HepG2 (cell line): ENCODE measurements around the gene KDM4F. TPM values are rescaled to one million over a fixed set of nuclear protein-coding genes. Genes with fewer than 3 reads are reported as not detected.

Source experiments
- ATAC-seq: fragments of 200-7000 bp; cut with Tn5 transposase; 3 replicates; pipeline ENCODE4 v1.9.1; 2020; ENCODE audit warnings: mild to moderate bottlenecking, moderate library complexity
- BruUV-seq: library from RNA; stranded (reverse); fragments of 400-500 nt; replicated peaks from 2 replicates; lab custom pipeline; 2021; lab: Mats Ljungman, UMichigan
- CTCF ChIA-PET: fragments of 300-600 bp; formaldehyde crosslinking; extraction: SDS; loops from one replicate; lab custom pipeline; 2021; ENCODE audit warnings: low total read pairs, inconsistent platforms, low intra/inter-chr PET ratio; lab: Yijun Ruan, JAX
- POLR2A ChIA-PET: fragments of 350-600 bp; sonication (Branson Sonifier 250); formaldehyde crosslinking; loops from one replicate; lab custom pipeline; 2020; ENCODE audit warnings: antibody characterized with exemption, inconsistent platforms; lab: Yijun Ruan, JAX
- DNase-seq: peaks from one replicate; pipeline ENCODE4 v3.0.0-alpha.2; 2015; ENCODE audit warnings: low spot score
- FAIRE-seq: peaks from 3 replicates; lab custom pipeline; 2011; peaks lifted over from hg19 to GRCh38; lab: Jason Lieb, UNC
- H2AFZ ChIP-seq: one replicate; pipeline ENCODE4 v1.6.1; 2011; ENCODE audit warnings: low read length, inconsistent platforms
- H3K27ac ChIP-seq: fragments of 300-600 bp; 3 replicates; pipeline ENCODE4 v1.8.0; 2011; ENCODE audit warnings: mixed run types, mild to moderate bottlenecking, mixed read lengths, low read length, inconsistent platforms; ENCODE audit not compliant: insufficient read depth; ENCODE audit errors: extremely low read length
- H3K27me3 ChIP-seq, 2 experiments: fragments of 200-600 bp in 1 of 2; 2 replicates in 1 of 2; 3 replicates in 1 of 2; pipeline versions ENCODE4 v1.6.0 to v1.8.0; 2011; ENCODE audit warnings: low read length in 2 of 2, mild to moderate bottlenecking in 2 of 2, moderate library complexity in 2 of 2, inconsistent platforms in 1 of 2; ENCODE audit not compliant: insufficient read depth in 2 of 2, control insufficient read depth in 1 of 2
- H3K36me3 ChIP-seq, 2 experiments: fragments of 200-600 bp in 1 of 2; replicated peaks in 1 of 2; 2 replicates in 1 of 2; 3 replicates in 1 of 2; pipeline versions ENCODE4 v1.5.1 to v1.8.0; 2011; ENCODE audit warnings: low read length in 2 of 2, inconsistent platforms in 1 of 2; ENCODE audit not compliant: insufficient read depth in 2 of 2, control insufficient read depth in 1 of 2
- H3K4me1 ChIP-seq: 2 replicates; pipeline ENCODE4 v1.5.1; 2012; ENCODE audit warnings: low read length, inconsistent platforms; ENCODE audit not compliant: insufficient read depth
- H3K4me2 ChIP-seq: 2 replicates; pipeline ENCODE4 v1.6.0; 2011; ENCODE audit warnings: low read depth, low read length, inconsistent platforms
- H3K4me3 ChIP-seq, 3 experiments: fragments of 200-600 bp in 1 of 3; sonication (generic), shearing (Covaris generic) in 1 of 3; replicated peaks in 1 of 3; 2 replicates each; pipeline ENCODE4 v1.5.1; 2011 to 2016; ENCODE audit warnings: low read length in 3 of 3, inconsistent platforms in 2 of 3, low read depth in 2 of 3, mild to moderate bottlenecking in 2 of 3, control low read depth in 1 of 3, mixed read lengths in 1 of 3; ENCODE audit not compliant: insufficient read depth in 1 of 3
- H3K79me2 ChIP-seq: one replicate; pipeline ENCODE4 v1.6.1; 2011; ENCODE audit warnings: low read length, inconsistent platforms; ENCODE audit not compliant: insufficient read depth
- H3K9ac ChIP-seq: 2 replicates; pipeline ENCODE4 v1.6.0; 2011; ENCODE audit warnings: mild to moderate bottlenecking, low read depth, low read length, inconsistent platforms; ENCODE audit not compliant: insufficient read depth
- H3K9me3 ChIP-seq: 2 replicates; pipeline ENCODE4 v1.5.1; 2012; ENCODE audit warnings: mild to moderate bottlenecking, low read length
- H4K20me1 ChIP-seq: 2 replicates; pipeline ENCODE4 v1.6.0; 2011; ENCODE audit warnings: inconsistent platforms, mild to moderate bottlenecking, low read length, moderate library complexity; ENCODE audit not compliant: insufficient read depth
- CEBPB ChIP-seq: IDR thresholded peaks from 2 replicates; pipeline ENCODE4 v1.6.1; 2011; ENCODE audit warnings: low read depth, low read length, improper control_type of control experiment, borderline replicate concordance
- CHD2 ChIP-seq: IDR thresholded peaks from 2 replicates; pipeline ENCODE4 v1.6.1; 2011; ENCODE audit warnings: low read depth, low read length, improper control_type of control experiment
- CTCF ChIP-seq: sonication (generic); formaldehyde crosslinking; IDR thresholded peaks from 2 replicates; pipeline ENCODE4 v1.5.0; 2020; ENCODE audit warnings: mild to moderate bottlenecking, missing genetic modification reagents, moderate library complexity
- FOSL2 ChIP-seq: sonication (generic); formaldehyde crosslinking; IDR thresholded peaks from 2 replicates; pipeline ENCODE4 v1.4.0; 2020; ENCODE audit warnings: missing genetic modification reagents
- HDAC1 ChIP-seq: sonication (generic); formaldehyde crosslinking; IDR thresholded peaks from 2 replicates; pipeline ENCODE4 v1.5.1; 2020; ENCODE audit warnings: mild to moderate bottlenecking, missing genetic modification reagents
- MTF1 ChIP-seq: sonication (generic); formaldehyde crosslinking; IDR thresholded peaks from 2 replicates; pipeline ENCODE4 v1.5.0; 2020; ENCODE audit warnings: missing genetic modification reagents
- RFXANK ChIP-seq: IDR thresholded peaks from 2 replicates; pipeline ENCODE4 v1.6.1; 2016
- SMARCC2 ChIP-seq: fragments of 450-650 bp; IDR thresholded peaks from 2 replicates; pipeline ENCODE4 v1.6.1; 2017; ENCODE audit warnings: antibody characterized with exemption, mild to moderate bottlenecking
- USF2 ChIP-seq, 2 experiments: sonication (generic) in 1 of 2; formaldehyde crosslinking in 1 of 2; IDR thresholded peaks; 2 replicates each; pipeline versions ENCODE4 v1.5.1 to v1.6.1; 2011 to 2020; ENCODE audit warnings: borderline replicate concordance in 1 of 2, low read depth in 1 of 2, low read length in 1 of 2, mild to moderate bottlenecking in 1 of 2, missing genetic modification reagents in 1 of 2, moderate library complexity in 1 of 2
- ZBTB20 ChIP-seq: sonication (generic); formaldehyde crosslinking; IDR thresholded peaks from 2 replicates; pipeline ENCODE4 v1.8.1; 2023; ENCODE audit warnings: missing genetic modification reagents, low read depth, mild to moderate bottlenecking, borderline replicate concordance
- ZNF652 ChIP-seq: IDR thresholded peaks from 2 replicates; pipeline ENCODE4 v1.6.1; 2016; ENCODE audit warnings: low read depth, borderline replicate concordance
- ZNF710 ChIP-seq: sonication (generic); formaldehyde crosslinking; IDR thresholded peaks from 2 replicates; pipeline ENCODE4 v1.5.0; 2020; ENCODE audit warnings: mild to moderate bottlenecking, missing genetic modification reagents, borderline replicate concordance
- ZNF780A ChIP-seq: sonication (generic); formaldehyde crosslinking; IDR thresholded peaks from 2 replicates; pipeline ENCODE4 v1.8.0; 2022; ENCODE audit warnings: mild to moderate bottlenecking, missing genetic modification reagents, moderate library complexity
- ZNF788 ChIP-seq: sonication (generic); formaldehyde crosslinking; IDR thresholded peaks from 2 replicates; pipeline ENCODE4 v1.5.0; 2020; ENCODE audit warnings: mild to moderate bottlenecking, missing genetic modification reagents, borderline replicate concordance
- ZSCAN12 ChIP-seq: sonication (generic); formaldehyde crosslinking; IDR thresholded peaks from 2 replicates; pipeline ENCODE4 v1.9.0; 2021; ENCODE audit warnings: mild to moderate bottlenecking, missing genetic modification reagents
- WGBS: methylation state at CpG from one replicate; pipeline ENCODE4 v1.1.6; 2017; ENCODE audit warnings: low lambda C conversion rate; 5-methylcytosine and 5-hydroxymethylcytosine counted together
- in situ Hi-C: cut with HindIII; loops from 2 replicates; pipeline ENCODE4 v1.10.0; 2017; ENCODE audit warnings: low pct_unique_long_range_greater_than_20kb; ENCODE audit not compliant: extremely low pct_ligation_motif_present
- intact Hi-C: fragments of 100-400 bp; cut with micrococcal nuclease; formaldehyde crosslinking; loops from one replicate; pipeline ENCODE4 v1.10.0; 2022; ENCODE audit not compliant: unreplicated experiment
- polyA plus RNA-seq, 8 experiments: library from polyadenylated mRNA; depleted of rRNA in 3 of 8; stranded (reverse) in 7 of 8; unstranded in 1 of 8; fragments of >200 nt; fragmentation: Illumina TruSeq in 4 of 8; extraction: Trizol in 4 of 8; gene quantifications; 2 replicates each; pipeline versions ENCODE4 v1.2.1 to v1.2.3, GENCODE V29; 2011 to 2016; ENCODE audit warnings: low read depth in 4 of 8, missing spikeins in 1 of 8, mixed read lengths in 1 of 8; ENCODE audit not compliant: insufficient read depth in 1 of 8
- total RNA-seq, 5 experiments: library from RNA; depleted of rRNA; stranded (reverse); fragments of >200 nt; fragmentation: Illumina TruSeq; extraction: Trizol; gene quantifications; 2 replicates each; pipeline ENCODE4 v1.2.3, GENCODE V29; 2016; ENCODE audit warnings: low read depth in 1 of 5
- TF ChIP-seq, protein P1 (sequence below): sonication (generic); formaldehyde crosslinking; IDR thresholded peaks from 2 replicates; pipeline ENCODE4 v1.4.0; 2020; ENCODE audit warnings: missing genetic modification reagents

The KDM4F gene
- total and polyA plus RNA-seq, 2 of the 13 experiments (the other 11 are each of a cell fraction or from before 2014, with no cell fraction given) = not detected

- TF ChIP-seq CTCF (CRISPR knock-in tag) (no peak), ZNF788 (no peak), ZBTB20 (CRISPR knock-in tag) (no peak), CEBPB (no peak), ZNF652 (CRISPR knock-in tag) (no peak), CHD2 (no peak), RFXANK (CRISPR knock-in tag) (no peak)
- TF ChIP-seq, all 625 proteins: peak for 0
These were observed 29.3 kb downstream of the KDM4F start (continued) for GRCh38 chr11:95078526-95078925.

DNA sequence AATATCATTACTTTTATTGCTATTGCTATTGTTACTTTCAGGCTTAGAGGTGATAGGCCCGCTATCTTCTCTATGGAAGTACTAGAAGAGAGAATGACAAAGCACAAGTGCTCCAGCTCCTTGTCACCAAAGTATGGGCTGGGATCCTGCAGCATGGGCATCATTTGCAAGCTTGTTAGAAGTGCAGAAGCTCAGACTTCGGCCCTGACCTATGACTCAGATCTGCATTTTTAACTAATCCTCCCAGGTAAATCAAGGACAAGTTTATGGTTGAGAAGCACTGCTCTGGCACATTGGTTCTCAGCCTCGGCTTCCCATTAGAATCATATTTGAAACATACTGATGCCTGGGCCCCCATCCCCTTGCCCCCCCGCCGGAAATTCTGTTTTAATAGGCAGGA is 31.8 kb downstream of the KDM4F start:
- no peak overlapping the region for H3K4me3 ChIP-seq
- H3K27me3 ChIP-seq = no peaks in the 10 kb centered on the region; a peak in 2 of 5 replicates
- no peaks in the 10 kb centered on the region for H3K79me2 ChIP-seq
- H3K9ac ChIP-seq = no peak overlapping the region
- no peak overlapping the region for H2AFZ ChIP-seq
- no peaks in the 10 kb centered on the region for H3K9me3 ChIP-seq
- no peak overlapping the region; the same call in 1 of the 2 replicates for H3K4me2 ChIP-seq
- BruUV-seq = no TSS peak
- no peak overlapping the region for H3K27ac ChIP-seq
- ChIA-PET CTCF (no interaction called here), POLR2A (interaction anchor here (1.6 kb wide), 1 partner anchor 13 kb away, joined by 7 read pairs; no protein-coding TSS in a partner anchor)
- in situ Hi-C loops (loop anchor here (25.0 kb wide), 1 partner anchor 156 kb away; the partner anchor contains the start of gene SESN3), intact Hi-C loops (no loop called here)
- no peak for FAIRE-seq
- WGBS = 31% methylated on average over 4 of the region's 5 CpGs
- H3K36me3 ChIP-seq = no peaks in the 10 kb centered on the region
- ATAC-seq = no peak
- H3K4me1 ChIP-seq = peaks cover 5% of the 10 kb centered on the region; the same call in 1 of the 2 replicates
- H4K20me1 ChIP-seq = no peaks in the 10 kb centered on the region
- no peak for DNase-seq
- TF ChIP-seq ZSCAN12 (CRISPR knock-in tag) (no peak), FOSL2 (CRISPR knock-in tag) (no peak), HDAC1 (CRISPR knock-in tag) (no peak), SMARCC2 (no peak), ZNF710 (CRISPR knock-in tag) (no peak), ZNF780A (CRISPR knock-in tag) (no peak), USF2 (IDR thresholded peaks at IDR 0.05; ENCODE audit: low read depth, low read length) (no peak), USF2 (CRISPR knock-in tag; IDR thresholded peaks at IDR 0.05; ENCODE audit: borderline replicate concordance) (no peak), MTF1 (CRISPR knock-in tag) (no peak)
- TF ChIP-seq, protein P1, sequence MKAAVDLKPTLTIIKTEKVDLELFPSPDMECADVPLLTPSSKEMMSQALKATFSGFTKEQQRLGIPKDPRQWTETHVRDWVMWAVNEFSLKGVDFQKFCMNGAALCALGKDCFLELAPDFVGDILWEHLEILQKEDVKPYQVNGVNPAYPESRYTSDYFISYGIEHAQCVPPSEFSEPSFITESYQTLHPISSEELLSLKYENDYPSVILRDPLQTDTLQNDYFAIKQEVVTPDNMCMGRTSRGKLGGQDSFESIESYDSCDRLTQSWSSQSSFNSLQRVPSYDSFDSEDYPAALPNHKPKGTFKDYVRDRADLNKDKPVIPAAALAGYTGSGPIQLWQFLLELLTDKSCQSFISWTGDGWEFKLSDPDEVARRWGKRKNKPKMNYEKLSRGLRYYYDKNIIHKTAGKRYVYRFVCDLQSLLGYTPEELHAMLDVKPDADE (CRISPR knock-in tag) = no peak
